IPS-NIHi7 (cell line): ENCODE data around the gene MAP3K14.

Source experiments
- DNase-seq: peaks from one replicate; pipeline ENCODE4 v3.0.0; 2012; ENCODE audit warnings: mixed read lengths; ENCODE audit errors: extremely low spot score

MAP3K14 gene

DNA sequence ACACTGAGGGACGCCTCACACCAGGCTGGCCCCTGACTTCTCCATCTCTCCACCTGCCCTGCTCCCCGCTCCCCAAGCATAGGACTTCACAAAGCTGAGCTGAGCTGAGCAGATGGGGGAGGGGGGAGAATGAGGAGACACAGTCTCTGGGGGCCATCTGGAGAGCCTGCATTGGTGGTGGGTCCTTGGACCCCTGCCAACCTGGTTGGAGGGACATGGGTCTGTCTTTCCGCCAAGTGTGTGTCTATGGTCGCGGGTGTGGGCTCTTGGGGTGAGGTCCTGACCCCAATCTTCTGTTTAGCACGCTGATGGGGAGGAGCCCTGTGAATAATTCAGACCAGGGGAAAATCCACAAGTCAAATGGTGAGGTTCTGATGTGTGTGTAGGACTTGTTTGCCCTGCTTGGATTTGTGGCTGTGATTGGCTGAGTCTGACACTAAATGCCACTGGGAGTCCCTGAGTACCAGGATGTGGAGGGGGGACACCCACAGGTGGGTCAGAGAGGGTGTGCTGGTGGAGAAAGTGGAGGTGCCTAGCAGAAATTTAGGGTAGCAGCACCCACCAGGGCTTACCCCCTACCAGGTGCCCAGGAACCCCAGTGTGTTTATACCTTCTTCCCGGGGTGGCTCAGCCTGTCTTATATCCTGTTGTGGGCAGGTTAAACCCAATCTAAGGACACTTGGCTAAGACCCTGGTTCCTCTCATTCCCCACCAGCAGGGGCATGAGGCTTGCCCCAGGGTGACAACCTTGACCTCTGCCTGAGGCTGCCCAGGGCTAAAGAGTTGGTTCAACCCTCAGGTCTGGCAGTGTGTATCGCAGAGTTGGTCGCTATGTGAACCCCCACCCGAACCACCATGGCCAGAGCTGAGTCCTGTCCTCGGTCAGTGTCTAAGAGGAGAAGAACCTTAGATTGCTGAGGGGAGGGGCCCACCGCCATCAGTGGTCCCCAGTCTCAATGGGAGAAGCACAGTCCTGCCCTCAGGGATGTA lies 93.0 kb downstream of the MAP3K14 start:
- DNase-seq = no peak

DNA sequence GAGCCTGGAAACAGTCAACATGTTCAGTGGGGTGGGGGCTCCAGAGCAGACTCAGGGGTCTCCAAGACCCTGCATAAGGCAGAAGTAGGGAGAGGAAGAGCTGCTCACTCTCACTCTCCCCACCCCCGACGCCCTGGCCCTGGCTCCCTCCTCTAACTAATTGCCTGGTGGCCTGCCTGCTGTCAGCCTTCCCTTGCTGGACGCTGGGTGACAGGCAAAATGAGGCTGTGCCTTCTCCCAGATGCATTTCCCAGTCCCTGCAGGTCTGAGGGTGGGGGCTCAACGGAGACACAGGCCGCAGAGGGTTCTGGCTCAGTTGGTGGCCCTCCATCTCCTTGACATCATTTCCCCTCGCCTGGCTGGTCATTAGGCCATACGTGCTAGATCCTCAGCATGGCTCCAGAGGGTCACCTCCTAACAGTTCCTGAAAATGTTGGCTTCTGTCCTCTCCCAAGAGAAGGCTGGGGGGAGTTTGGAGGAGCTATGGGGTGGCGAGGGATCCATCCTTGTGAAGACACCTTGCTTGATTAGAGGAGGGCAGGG lies 93.8 kb downstream of the MAP3K14 start:
- no peak for DNase-seq

DNA sequence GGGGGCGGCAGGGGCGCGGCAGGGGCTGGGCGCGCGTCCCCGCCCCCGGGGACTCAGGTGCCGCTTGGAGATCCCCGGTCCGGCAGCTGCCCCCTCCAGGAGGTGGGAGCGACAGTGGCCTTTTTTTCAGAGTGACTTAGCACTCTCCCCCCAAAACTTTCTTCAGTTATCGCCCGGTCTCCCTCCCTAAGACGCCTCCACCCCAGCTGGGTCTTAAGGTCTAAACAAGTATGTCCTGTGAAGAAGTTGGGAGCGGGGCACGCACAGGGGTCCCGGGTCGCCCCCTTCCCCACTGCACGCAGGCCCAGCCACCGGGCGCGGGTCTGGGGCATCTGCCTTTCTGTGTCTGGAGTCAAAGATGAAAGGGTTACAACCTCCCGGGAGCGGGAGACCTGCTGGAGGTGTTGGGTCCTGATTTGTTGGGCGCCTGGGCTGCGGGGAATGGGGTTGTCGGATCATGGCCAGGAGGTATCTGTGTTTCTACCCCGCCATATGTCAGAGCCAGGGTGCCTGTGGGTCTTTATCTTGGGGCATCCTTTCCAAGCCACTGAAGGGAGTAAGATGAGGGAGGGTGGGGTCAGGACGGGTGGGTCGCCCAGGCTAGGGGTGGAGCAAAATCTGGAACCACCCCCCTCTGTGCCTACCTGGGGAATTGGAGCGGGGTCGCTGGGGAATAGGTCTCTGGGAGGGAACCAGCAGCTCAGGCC lies 94.4 kb downstream of the MAP3K14 start:
- DNase-seq = no peak

DNA sequence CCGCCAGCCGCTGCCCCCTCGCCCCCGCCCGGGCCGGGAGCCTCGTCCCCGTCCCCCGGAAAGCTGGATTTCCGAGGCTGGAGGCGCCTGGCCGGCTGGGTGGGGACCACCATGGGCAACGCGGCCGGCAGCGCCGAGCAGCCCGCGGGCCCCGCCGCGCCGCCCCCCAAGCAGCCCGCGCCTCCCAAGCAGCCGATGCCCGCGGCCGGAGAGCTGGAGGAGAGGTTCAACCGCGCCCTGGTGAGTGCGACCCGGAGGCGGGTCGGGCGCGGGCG lies 94.9 kb downstream of the MAP3K14 start:
- no peak for DNase-seq

DNA sequence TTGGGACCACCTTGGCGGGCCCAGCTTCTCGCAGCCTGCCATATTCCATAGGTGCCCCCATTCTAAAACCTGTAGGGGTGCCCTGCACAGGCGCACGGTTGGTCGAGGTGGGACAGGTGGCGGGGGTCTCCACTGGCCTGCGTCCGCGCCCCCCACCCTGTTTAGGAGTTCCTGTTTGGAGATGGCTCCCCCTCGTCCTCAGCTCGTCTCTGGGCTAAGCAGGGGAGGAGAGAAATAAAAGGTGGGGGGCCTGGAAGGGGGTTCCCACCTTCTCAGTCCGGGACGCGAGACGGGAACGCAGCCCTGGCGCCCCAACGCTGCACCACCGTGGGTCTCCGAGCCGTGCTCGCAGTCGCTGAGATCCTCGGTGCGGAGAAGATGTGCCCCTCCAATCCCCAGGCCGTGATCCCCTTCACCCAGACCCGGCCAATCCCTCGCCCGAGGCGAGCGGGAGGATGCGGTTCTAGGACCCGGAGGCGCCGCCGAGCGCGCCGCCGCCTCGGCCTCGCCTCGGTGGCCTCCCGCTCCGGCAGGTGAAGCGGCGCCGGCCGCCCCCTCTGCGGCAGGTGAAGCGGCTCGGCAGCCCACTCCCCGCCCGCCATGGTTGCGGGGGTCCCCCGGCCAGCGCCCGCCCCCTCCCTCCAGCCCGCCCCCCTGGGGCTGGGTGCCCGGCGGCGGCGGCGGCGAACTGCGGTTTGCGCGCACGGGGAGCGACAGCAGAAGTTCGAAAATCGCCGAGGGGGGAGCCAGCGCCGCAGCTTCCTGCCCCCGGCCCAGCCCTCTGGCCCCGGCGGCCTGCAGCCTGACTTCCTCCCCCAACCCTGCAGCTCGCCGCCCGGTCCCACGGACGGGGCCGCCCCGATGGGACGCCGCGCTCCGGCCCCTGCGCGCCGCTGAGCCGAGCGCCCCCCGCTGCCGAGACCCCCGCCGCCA lies 95.5 kb downstream of the MAP3K14 start, which contains the start of gene FMNL1:
Gene FMNL1, plus strand, starts transcription at position 805 of the 933 bp plus-strand sequence. CDS start 240 bp downstream, outside the sequence.
- DNase-seq = no peak

DNA sequence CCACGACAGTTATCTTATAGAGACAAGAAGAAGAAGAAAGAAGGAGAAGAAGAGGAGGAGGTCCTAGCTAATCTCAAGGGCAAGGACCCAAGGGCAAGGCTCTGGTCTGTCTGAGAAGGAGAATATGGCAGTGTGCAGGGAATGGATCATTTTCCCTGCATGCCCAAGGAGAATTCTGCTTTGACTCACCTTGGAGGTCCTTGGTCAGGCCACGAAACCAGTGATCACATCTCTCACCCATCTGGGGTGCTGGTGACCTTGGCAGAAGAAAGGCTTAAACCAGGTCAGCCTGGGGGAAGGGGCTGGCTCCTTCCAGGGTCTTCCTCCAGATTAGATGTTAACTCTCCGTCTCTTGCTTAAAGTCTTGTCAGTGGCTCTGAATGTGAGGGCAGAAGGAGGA lies 96.7 kb downstream of the MAP3K14 start:
- DNase-seq = no peak

DNA sequence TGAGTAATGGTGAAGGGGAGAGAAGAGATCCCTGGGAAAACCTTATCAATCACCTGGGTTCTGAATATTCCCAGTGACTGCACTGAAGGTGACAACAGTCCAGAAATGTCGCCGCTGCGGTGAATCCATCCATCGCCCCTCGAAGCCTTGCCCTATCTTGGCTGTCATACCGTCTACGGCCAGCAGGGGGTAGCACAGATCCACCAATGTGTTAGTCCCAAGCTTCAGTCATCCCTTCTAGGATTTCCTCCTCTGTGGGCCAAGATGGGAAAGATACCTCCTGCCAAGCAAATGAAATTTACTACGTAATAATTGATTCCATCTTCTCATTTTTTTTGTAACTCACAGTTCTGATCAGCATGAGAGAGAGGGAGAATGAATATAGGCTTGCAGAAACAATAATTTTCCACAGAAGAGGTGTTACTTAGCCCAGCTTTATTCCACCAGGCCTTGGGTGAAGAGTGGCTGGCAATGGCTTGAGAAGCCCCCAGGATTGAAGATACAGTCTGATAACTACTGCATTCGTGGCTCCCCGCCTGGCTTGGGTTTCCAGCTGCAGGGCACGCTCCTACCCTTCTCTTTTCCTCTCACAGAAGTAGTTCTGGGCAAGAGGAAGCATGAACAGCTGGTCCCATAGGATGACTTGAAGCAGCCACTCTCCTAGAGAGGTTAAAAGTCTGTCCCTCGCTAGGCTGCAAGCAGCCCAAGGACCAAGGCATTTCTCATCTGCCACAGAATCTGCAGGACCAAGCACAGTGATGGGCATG lies 97.7 kb downstream of the MAP3K14 start:
- DNase-seq = peak; percentile 84
